H9 (cell line): Measurements from ENCODE around the gene VWF. TPM values are rescaled to one million over a fixed set of nuclear protein-coding genes. Genes with fewer than 3 reads are reported as not detected.

ENCODE experiments used
- DNase-seq: peaks from one replicate; pipeline ENCODE4 v3.0.0-alpha.2; 2017
- H2AFZ ChIP-seq: one replicate; pipeline ENCODE4 v1.6.1; 2013; ENCODE audit warnings: mild to moderate bottlenecking, low read length, control low read depth, moderate library complexity
- H2AK5ac ChIP-seq: 2 replicates; pipeline ENCODE4 v1.6.1; 2013; ENCODE audit warnings: low read length, control low read depth, mixed read lengths; ENCODE audit not compliant: insufficient read length
- H2BK120ac ChIP-seq: one replicate; pipeline ENCODE4 v1.6.1; 2013; ENCODE audit warnings: low read depth, mild to moderate bottlenecking, low read length, control low read depth, inconsistent platforms; ENCODE audit not compliant: poor library complexity, severe bottlenecking
- H2BK12ac ChIP-seq: 2 replicates; pipeline ENCODE4 v1.6.1; 2013; ENCODE audit warnings: low read length, control low read depth, mixed read lengths, low read depth; ENCODE audit not compliant: insufficient read length
- H2BK15ac ChIP-seq: 2 replicates; pipeline ENCODE4 v1.6.1; 2013; ENCODE audit warnings: low read depth, low read length, control low read depth
- H2BK20ac ChIP-seq: one replicate; pipeline ENCODE4 v1.6.1; 2013; ENCODE audit warnings: low read depth, mild to moderate bottlenecking, low read length, control low read depth, inconsistent platforms; ENCODE audit not compliant: poor library complexity, severe bottlenecking
- H2BK5ac ChIP-seq: 2 replicates; pipeline ENCODE4 v1.6.1; 2013; ENCODE audit warnings: low read length, control low read depth, mixed read lengths; ENCODE audit not compliant: insufficient read length
- H3K14ac ChIP-seq: 2 replicates; pipeline ENCODE4 v1.6.1; 2013; ENCODE audit warnings: low read length, control low read depth; ENCODE audit not compliant: insufficient read depth
- H3K18ac ChIP-seq: 2 replicates; pipeline ENCODE4 v1.6.1; 2013; ENCODE audit warnings: low read depth, mild to moderate bottlenecking, mixed read lengths, low read length, control low read depth; ENCODE audit not compliant: insufficient read length
- H3K23ac ChIP-seq: 2 replicates; pipeline ENCODE4 v1.6.1; 2013; ENCODE audit warnings: low read length, control low read depth, mixed read lengths, low read depth; ENCODE audit not compliant: insufficient read length
- H3K23me2 ChIP-seq: 2 replicates; pipeline ENCODE4 v1.6.1; 2013; ENCODE audit warnings: low read depth, mild to moderate bottlenecking, mixed read lengths, low read length, control low read depth; ENCODE audit not compliant: insufficient read length, poor library complexity, severe bottlenecking
- H3K27ac ChIP-seq: 2 replicates; pipeline ENCODE4 v1.5.1; 2013; ENCODE audit warnings: low read length, control low read depth, mixed read lengths, low read depth; ENCODE audit not compliant: insufficient read length
- H3K27me3 ChIP-seq: 2 replicates; pipeline ENCODE4 v1.6.1; 2013; ENCODE audit warnings: low read length, control low read depth, inconsistent platforms; ENCODE audit not compliant: insufficient read depth
- H3K4ac ChIP-seq: 2 replicates; pipeline ENCODE4 v1.6.1; 2013; ENCODE audit warnings: low read depth, mild to moderate bottlenecking, control low read depth, inconsistent platforms, low read length, moderate library complexity
- H3K4me1 ChIP-seq: 2 replicates; pipeline ENCODE4 v1.6.1; 2013; ENCODE audit warnings: low read length, control low read depth, inconsistent platforms; ENCODE audit not compliant: insufficient read depth
- H3K4me2 ChIP-seq: 2 replicates; pipeline ENCODE4 v1.6.1; 2013; ENCODE audit warnings: low read length, control low read depth, mixed read lengths; ENCODE audit not compliant: insufficient read length, insufficient read depth
- H3K56ac ChIP-seq: 2 replicates; pipeline ENCODE4 v1.6.1; 2013; ENCODE audit warnings: low read depth, mild to moderate bottlenecking, mixed read lengths, low read length, control low read depth; ENCODE audit not compliant: insufficient read length
- H3K79me1 ChIP-seq: 2 replicates; pipeline ENCODE4 v1.6.1; 2013; ENCODE audit warnings: low read depth, mild to moderate bottlenecking, moderate library complexity, low read length, control low read depth, inconsistent platforms; ENCODE audit not compliant: insufficient read depth, poor library complexity, severe bottlenecking
- H3K79me2 ChIP-seq: 2 replicates; pipeline ENCODE4 v1.6.1; 2013; ENCODE audit warnings: low read length, control low read depth, inconsistent platforms; ENCODE audit not compliant: insufficient read depth
- H3K9ac ChIP-seq: 2 replicates; pipeline ENCODE4 v1.6.1; 2013; ENCODE audit warnings: low read length, control low read depth, mixed read lengths; ENCODE audit not compliant: insufficient read length; ENCODE audit errors: extremely low read depth
- H3K9me3 ChIP-seq: one replicate; pipeline ENCODE4 v1.6.1; 2013; ENCODE audit warnings: low read depth, low read length, inconsistent platforms; ENCODE audit not compliant: control insufficient read depth
- H3T11ph ChIP-seq: one replicate; pipeline ENCODE4 v1.6.1; 2013; ENCODE audit warnings: mild to moderate bottlenecking, low read length, control low read depth, inconsistent platforms
- H4K20me1 ChIP-seq: one replicate; pipeline ENCODE4 v1.6.1; 2013; ENCODE audit not compliant: control insufficient read depth, insufficient read length, insufficient read depth
- H4K5ac ChIP-seq: 2 replicates; pipeline ENCODE4 v1.6.1; 2013; ENCODE audit warnings: low read depth, mild to moderate bottlenecking, mixed read lengths, low read length, control low read depth; ENCODE audit not compliant: insufficient read length
- H4K8ac ChIP-seq: replicated peaks from 2 replicates; pipeline ENCODE4 v1.6.1; 2013; ENCODE audit warnings: low read length, control low read depth, mixed read lengths, low read depth; ENCODE audit not compliant: insufficient read length
- H4K91ac ChIP-seq: 2 replicates; pipeline ENCODE4 v1.6.1; 2013; ENCODE audit warnings: low read depth, mild to moderate bottlenecking, moderate library complexity, mixed read lengths, low read length, control low read depth; ENCODE audit not compliant: insufficient read length
- H3K27ac Mint-ChIP-seq, 3 experiments: 2 replicates in 2 of 3; 3 replicates in 1 of 3; pipeline ENCODE4 v1.8.0; 2020 to 2021; ENCODE audit warnings: mixed read lengths in 3 of 3, mild to moderate bottlenecking in 1 of 3, moderate library complexity in 1 of 3
- H3K27me3 Mint-ChIP-seq: 2 replicates; pipeline ENCODE4 v1.8.0; 2021; ENCODE audit warnings: low read depth, mild to moderate bottlenecking, moderate library complexity, mixed read lengths
- H3K36me3 Mint-ChIP-seq, 3 experiments: 2 replicates in 2 of 3; 3 replicates in 1 of 3; pipeline ENCODE4 v1.8.0; 2020 to 2021; ENCODE audit warnings: low read depth in 3 of 3, mixed read lengths in 3 of 3; ENCODE audit not compliant: insufficient read depth in 1 of 3
- H3K4me1 Mint-ChIP-seq, 2 experiments: 2 replicates each; pipeline ENCODE4 v1.8.0; 2020; ENCODE audit warnings: mixed read lengths in 2 of 2
- H3K4me3 Mint-ChIP-seq, 2 experiments: 2 replicates in 1 of 2; 3 replicates in 1 of 2; pipeline ENCODE4 v1.8.0; 2020 to 2021; ENCODE audit warnings: mild to moderate bottlenecking in 2 of 2, mixed read lengths in 2 of 2, moderate library complexity in 1 of 2
- H3K9me3 Mint-ChIP-seq, 2 experiments: 2 replicates in 1 of 2; 3 replicates in 1 of 2; pipeline ENCODE4 v1.8.0; 2020; ENCODE audit warnings: mild to moderate bottlenecking in 2 of 2, mixed read lengths in 2 of 2, moderate library complexity in 1 of 2
- CTCF ChIP-seq: fragments of 200-600 bp; sonication (generic); conservative IDR thresholded peaks from 3 replicates; pipeline ENCODE4 v1.8.0; 2021; ENCODE audit warnings: antibody characterized with exemption, mild to moderate bottlenecking
- WGBS: extraction: QIAGEN DNeasy Blood & Tissue Kit; methylation state at CpG from one replicate; pipeline ENCODE4 v1.1.7; 2013; ENCODE audit warnings: missing lambda C conversion rate, low lambda C conversion rate, mixed read lengths; ENCODE audit not compliant: insufficient read length; ENCODE audit errors: extremely low coverage; 5-methylcytosine and 5-hydroxymethylcytosine counted together
- total RNA-seq: library from RNA; stranded (reverse); gene quantifications from 2 replicates; pipeline ENCODE4 v1.2.1, GENCODE V29; 2021

Gene VWF
- total RNA-seq, 1 experiment from 2014 or later = 0.17 TPM

GRCh38 chr12:5921027-5921909 lies 203.2 kb downstream of the VWF start:
- Histone ChIP-seq H2BK12ac (no peak overlapping the region), H2BK20ac (no peak overlapping the region), H2BK5ac (no peak overlapping the region), H4K8ac (no peak overlapping the region), H3K79me1 (no peaks in the 10 kb centered on the region), H3K9me3 (no peaks in the 10 kb centered on the region), H2BK15ac (no peak overlapping the region), H3K27me3 (no peaks in the 10 kb centered on the region), H4K20me1 (no peaks in the 10 kb centered on the region), H3K23me2 (no peaks in the 10 kb centered on the region), H3K4me1 (no peaks in the 10 kb centered on the region), H3K4me2 (no peak overlapping the region), H4K91ac (no peak overlapping the region), H2AFZ (no peak overlapping the region), H2AK5ac (no peak overlapping the region), H3K56ac (no peak overlapping the region), H3K27ac (no peak overlapping the region), H3K14ac (no peak overlapping the region), H3K9ac (no peak overlapping the region), H3K23ac (no peak overlapping the region), H3K4ac (no peak overlapping the region), H2BK120ac (no peak overlapping the region), H4K5ac (no peak overlapping the region), H3K18ac (no peak overlapping the region), H3T11ph (no peak overlapping the region), H3K79me2 (no peaks in the 10 kb centered on the region)
- Mint-ChIP-seq H3K9me3 (no peaks in the 10 kb centered on the region; a peak in 1 of 5 replicates), H3K36me3 (peaks cover 0 to 3% (median 0%) of the 10 kb centered on the region in 3 experiments; a peak in 2 of 7 replicates), H3K4me1 (peaks cover 13 to 16% of the 10 kb centered on the region in 2 experiments), H3K27ac (peak overlapping the region in 2 of 3 experiments; percentile 46 to 80; a peak in 2 of 7 replicates), H3K27me3 (peaks cover 2% of the 10 kb centered on the region; the same call in 1 of the 2 replicates), H3K4me3 (no peak overlapping the region; a peak in 1 of 5 replicates)
- no peak for TF ChIP-seq CTCF
- DNase-seq = no peak
- WGBS = no CpG with 5 or more reads among the region's 25 CpGs
